ENCODE results near the gene NFATC4. TPM values are rescaled to one million over a fixed set of nuclear protein-coding genes. Genes with fewer than 3 reads are reported as not detected.

NFATC4 gene
- total RNA-seq, 1 donor from 2014 or later, result 298 TPM

DNA sequence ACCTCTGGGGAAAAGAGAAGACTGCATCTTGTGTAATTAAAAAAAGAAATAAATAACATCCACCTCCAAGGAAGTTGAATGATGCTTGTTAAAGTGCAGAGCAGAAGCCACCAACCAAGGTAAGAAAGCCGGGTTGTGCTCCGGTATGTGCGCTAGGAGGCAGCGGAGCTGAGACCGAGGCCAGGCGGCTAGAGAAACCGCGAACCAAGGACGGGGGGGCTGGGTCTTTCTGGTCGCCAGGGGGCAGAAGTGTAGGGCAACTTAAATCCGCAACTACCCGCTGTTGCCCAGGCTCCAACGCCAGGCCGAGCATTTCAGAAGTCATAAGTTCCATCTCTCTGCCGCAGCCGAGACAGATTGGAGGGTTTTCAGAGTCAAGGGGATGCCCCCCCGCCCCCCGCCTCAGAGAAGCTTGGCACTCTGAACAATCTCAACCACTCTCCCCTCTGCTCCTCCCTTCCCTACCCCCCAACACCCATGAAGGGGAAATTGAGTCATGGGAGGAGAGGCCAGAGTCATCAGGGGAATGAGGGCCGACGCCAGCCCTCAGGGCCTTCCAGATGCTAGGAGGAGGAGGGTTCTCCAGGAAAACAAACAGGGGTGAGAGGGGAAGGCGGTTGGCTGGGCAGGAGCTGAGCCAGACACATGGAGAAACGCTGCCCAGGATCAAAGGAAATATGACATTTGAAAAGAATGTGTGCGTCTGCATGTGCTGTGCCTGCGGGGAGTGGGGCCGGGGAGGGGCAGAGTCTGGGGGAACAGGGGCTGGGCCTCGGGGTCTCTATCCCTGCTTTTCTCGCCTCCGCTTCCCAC, 2.2 kb upstream of the NFATC4 start:
- H3K27ac Mint-ChIP-seq, result peak overlapping the region; percentile 97
- H3K4me1 Mint-ChIP-seq, result peaks cover 29% of the 10 kb centered on the region
- TF ChIP-seq, protein P1, sequence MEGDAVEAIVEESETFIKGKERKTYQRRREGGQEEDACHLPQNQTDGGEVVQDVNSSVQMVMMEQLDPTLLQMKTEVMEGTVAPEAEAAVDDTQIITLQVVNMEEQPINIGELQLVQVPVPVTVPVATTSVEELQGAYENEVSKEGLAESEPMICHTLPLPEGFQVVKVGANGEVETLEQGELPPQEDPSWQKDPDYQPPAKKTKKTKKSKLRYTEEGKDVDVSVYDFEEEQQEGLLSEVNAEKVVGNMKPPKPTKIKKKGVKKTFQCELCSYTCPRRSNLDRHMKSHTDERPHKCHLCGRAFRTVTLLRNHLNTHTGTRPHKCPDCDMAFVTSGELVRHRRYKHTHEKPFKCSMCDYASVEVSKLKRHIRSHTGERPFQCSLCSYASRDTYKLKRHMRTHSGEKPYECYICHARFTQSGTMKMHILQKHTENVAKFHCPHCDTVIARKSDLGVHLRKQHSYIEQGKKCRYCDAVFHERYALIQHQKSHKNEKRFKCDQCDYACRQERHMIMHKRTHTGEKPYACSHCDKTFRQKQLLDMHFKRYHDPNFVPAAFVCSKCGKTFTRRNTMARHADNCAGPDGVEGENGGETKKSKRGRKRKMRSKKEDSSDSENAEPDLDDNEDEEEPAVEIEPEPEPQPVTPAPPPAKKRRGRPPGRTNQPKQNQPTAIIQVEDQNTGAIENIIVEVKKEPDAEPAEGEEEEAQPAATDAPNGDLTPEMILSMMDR (IDR thresholded peaks at IDR 0.05; ENCODE audit: unreplicated experiment), result peak; percentile 81
- H3K27me3 Mint-ChIP-seq (ENCODE audit: low read depth), result no peaks in the 10 kb centered on the region
- peak overlapping the region; percentile 89 for H3K4me3 Mint-ChIP-seq
- peak; percentile 67 to 85 for DNase-seq (ENCODE audit: low spot score in 2 of 2, unreplicated experiment in 2 of 2)
- H3K36me3 Mint-ChIP-seq, result no peaks in the 10 kb centered on the region
- no peaks in the 10 kb centered on the region for H3K9me3 Mint-ChIP-seq

DNA sequence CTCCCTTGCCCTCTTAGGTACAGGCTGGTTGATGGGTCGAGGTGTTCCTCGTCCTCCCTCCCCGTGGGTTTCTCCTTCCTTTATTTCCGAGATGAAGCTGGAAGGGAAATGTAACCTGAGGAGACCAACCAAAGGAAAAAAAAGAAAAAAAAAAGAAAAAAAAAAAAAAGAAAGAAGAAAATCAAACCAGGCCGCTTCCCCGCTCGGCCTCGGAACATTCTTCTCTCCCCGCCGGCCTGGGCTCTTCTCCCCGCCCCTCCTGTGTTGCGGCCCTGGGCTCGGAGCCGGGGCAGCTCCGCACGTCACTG, 1.6 kb upstream of the NFATC4 start:
- Mint-ChIP-seq H3K27me3 (ENCODE audit: low read depth) (no peaks in the 10 kb centered on the region), H3K4me3 (peak overlapping the region; percentile 89), H3K9me3 (no peaks in the 10 kb centered on the region), H3K4me1 (peaks cover 35% of the 10 kb centered on the region), H3K36me3 (no peaks in the 10 kb centered on the region), H3K27ac (peak overlapping the region; percentile 97)
- DNase-seq (ENCODE audit: low spot score in 2 of 2, unreplicated experiment in 2 of 2), result no peak
- TF ChIP-seq, protein P1 (IDR thresholded peaks at IDR 0.05; ENCODE audit: unreplicated experiment), result no peak

GRCh38 chr14:24366721-24367513, 1.1 kb upstream of the NFATC4 start:
- Mint-ChIP-seq H3K9me3 (no peaks in the 10 kb centered on the region), H3K27me3 (ENCODE audit: low read depth) (no peaks in the 10 kb centered on the region), H3K36me3 (peaks cover 3% of the 10 kb centered on the region), H3K27ac (peak overlapping the region; percentile 99), H3K4me1 (peaks cover 40% of the 10 kb centered on the region), H3K4me3 (peak overlapping the region; percentile 89)
- TF ChIP-seq, protein P1 (IDR thresholded peaks at IDR 0.05; ENCODE audit: unreplicated experiment), result no peak
- DNase-seq (ENCODE audit: low spot score in 2 of 2, unreplicated experiment in 2 of 2), result peak; percentile 82 to 88

DNA sequence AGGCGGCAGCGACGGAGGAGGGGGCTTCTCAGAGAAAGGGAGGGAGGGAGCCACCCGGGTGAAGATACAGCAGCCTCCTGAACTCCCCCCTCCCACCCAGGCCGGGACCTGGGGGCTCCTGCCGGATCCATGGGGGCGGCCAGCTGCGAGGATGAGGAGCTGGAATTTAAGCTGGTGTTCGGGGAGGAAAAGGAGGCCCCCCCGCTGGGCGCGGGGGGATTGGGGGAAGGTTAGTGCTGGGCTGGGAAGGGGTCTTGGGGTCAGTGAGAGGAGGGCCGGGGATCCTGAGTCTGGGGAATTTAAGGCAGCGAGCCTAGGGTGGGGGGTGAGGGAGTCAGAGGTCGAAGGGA, 203 bp downstream of the NFATC4 start:
- TF ChIP-seq, protein P1 (IDR thresholded peaks at IDR 0.05; ENCODE audit: unreplicated experiment), result no peak
- Mint-ChIP-seq H3K4me3 (peak overlapping the region; percentile 89), H3K36me3 (peaks cover 10% of the 10 kb centered on the region), H3K27ac (peak overlapping the region; percentile 99), H3K9me3 (no peaks in the 10 kb centered on the region), H3K4me1 (peaks cover 52% of the 10 kb centered on the region), H3K27me3 (ENCODE audit: low read depth) (no peaks in the 10 kb centered on the region)
- DNase-seq (ENCODE audit: low spot score in 2 of 2, unreplicated experiment in 2 of 2), result no peak

DNA sequence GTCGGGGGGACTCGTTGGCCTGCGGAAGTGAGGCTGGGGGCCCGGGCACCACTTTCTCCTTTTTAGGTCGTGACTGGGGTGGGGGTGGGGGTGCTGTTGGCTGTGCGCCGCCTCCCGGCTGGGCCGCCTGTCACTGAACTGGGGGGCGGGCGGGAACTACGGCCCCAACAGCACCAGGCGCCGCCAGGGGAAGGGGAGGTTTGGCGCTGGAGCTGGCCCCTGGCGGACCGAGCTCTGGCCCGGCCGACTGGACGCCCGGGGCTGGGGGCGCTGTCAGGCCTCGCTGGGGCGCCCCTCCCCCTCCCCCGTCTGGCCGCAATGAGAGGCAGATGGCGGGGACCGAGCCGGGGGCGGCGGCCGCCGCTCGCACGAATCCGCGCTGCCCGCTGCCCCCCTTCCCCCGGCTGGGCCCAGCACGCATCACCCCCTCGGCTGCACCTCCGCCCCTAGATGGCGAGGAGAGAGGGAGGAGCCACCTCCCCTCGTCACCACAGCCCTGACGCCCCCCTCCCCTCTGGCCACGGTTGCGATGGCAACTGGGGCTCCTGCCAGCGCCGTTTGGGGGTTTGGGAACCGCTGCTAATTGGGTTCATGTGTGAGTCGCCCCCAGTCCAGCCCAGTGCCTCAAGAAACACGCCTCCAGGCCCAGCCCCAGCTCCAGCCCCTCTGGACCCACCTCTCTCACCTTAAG, 723 bp downstream of the NFATC4 start:
- no peaks in the 10 kb centered on the region for H3K27me3 Mint-ChIP-seq (ENCODE audit: low read depth)
- no peaks in the 10 kb centered on the region for H3K9me3 Mint-ChIP-seq
- DNase-seq (ENCODE audit: low spot score in 2 of 2, unreplicated experiment in 2 of 2), result peak; percentile 60 to 72
- peak overlapping the region; percentile 89 for H3K4me3 Mint-ChIP-seq
- TF ChIP-seq, protein P1 (IDR thresholded peaks at IDR 0.05; ENCODE audit: unreplicated experiment), result no peak
- H3K36me3 Mint-ChIP-seq, result peaks cover 15% of the 10 kb centered on the region
- peak overlapping the region; percentile 99 for H3K27ac Mint-ChIP-seq
- H3K4me1 Mint-ChIP-seq, result peaks cover 52% of the 10 kb centered on the region

Measured in mesothelial cell of epicardium (in vitro differentiated cells).